HG03378 (cell line): Measurements from ENCODE around the gene TMEM45A.
"Not testable (repeated sequence)": the region's sequence is repeated elsewhere in the genome, so short reads cannot be mapped to it uniquely, and the experiment has no call there.

ENCODE experiments used
- ATAC-seq: cut with Tn5 transposase; IDR thresholded peaks from one replicate; pipeline ENCODE4 v1.9.1; 2021; ENCODE audit warnings: mild to moderate bottlenecking, moderate library complexity; ENCODE audit not compliant: unreplicated experiment

The TMEM45A gene

DNA sequence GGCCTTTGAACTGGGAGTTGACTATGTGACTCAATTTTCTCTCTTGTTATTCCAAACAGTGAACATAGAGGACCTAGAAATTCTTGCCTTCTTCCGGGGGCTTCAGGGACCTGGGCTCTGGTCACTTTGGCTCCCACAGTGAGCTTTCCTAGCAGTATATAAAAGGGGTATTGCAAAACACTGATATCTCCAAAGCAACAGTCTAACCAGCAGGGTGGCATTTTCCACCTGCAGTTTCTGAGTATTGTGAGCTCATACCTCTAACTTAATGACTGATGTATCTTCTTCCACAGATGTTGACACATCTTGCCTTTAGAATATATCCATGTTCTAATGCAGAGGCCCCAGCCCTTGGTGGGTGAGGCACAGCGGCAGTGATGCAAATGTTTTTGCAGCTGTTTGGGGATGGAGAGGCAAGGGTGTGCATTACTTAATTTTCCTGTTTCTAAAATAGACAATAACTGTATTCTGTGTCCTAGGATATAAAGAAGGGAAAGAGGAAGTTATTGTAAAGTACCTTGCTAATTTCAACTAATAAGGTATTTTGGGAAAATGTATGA is 71.3 kb downstream of the TMEM45A start:
- ATAC-seq, result no peak

DNA sequence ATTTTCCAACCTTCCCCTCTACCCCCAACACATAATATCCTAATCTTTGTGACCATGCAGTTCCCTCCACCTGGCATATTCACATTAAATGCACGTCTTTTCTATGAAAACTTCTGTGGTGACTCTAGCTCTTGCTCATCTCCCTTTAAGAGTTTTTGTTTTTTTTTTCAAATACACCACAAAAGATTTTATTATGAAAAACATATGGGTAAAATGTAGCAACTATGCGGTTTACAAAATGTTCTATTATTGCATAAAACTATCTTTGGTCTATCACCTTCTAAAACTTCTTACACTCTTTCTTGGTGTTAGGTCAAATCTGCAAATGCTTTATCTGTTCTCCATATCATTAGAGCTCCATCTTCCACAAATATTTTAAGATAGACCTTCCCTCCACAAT is 78.4 kb downstream of the TMEM45A start:
- no peak for ATAC-seq

DNA sequence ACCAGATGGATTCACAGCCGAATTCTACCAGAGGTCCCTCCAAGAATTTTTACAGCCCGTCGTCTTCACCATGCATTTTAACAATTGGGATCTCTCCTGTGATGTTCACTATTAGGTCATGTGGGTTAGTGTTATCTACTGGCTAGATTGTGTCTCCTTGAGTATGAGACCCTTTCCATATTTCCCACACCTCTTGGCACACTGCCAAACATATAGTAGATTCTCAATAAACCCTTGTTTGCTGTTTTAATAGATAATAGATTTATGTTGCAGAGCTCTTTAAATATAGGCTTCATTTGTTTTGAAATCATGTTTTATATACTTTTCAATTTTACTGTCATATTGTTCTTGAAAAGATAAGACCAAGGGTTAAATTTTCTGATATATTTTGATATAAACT is 82.1 kb downstream of the TMEM45A start:
- no peak for ATAC-seq

DNA sequence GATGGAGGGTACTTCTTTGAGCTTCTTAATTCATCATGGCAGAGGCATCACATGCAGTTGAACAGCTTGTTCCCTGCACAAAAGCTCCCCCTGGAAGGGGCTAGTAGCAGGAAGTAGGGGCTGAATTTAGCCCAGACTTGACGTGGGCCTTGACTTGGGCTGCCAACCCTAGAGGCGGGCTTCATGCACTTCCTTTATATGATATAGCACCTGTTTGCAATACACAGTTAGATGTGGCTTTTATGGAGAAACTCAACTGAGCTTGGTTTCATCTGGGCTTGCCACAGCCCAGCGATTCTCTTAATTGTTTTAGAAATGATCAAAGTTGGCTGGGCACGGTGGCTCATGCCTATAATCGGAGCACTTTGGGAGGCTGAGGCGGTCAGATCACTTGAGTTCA is 83.3 kb downstream of the TMEM45A start:
- ATAC-seq, result no peak

DNA sequence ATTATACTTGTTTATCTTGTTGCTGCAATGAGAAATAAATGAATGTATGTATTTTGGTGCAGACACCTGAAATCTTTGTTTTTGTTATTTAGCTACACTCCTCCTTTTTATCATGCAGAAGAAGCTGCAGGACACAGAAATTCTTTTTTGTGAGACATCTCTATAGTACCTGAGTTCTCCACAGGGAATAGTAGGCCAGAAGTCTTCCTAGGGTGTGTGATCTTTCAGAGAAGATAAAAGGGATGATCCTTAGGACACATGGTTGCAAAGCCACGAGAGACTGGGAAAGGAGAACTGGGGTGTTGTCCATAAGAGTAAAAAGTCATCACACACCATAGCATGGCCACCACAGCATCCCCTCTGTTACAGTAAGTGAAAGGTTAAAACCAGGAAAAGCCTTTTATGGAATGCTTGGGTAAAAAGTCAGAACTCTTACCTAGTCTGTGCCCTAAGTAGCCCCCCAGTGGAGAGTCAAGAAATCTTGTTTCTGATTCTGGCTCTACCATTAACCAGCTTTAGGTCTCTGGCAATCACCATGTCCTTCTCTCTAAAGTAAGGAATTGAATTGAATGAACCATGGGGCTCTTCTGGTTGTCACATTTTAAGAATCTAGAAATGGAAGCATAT is 85.1 kb downstream of the TMEM45A start:
- ATAC-seq, result no peak

DNA sequence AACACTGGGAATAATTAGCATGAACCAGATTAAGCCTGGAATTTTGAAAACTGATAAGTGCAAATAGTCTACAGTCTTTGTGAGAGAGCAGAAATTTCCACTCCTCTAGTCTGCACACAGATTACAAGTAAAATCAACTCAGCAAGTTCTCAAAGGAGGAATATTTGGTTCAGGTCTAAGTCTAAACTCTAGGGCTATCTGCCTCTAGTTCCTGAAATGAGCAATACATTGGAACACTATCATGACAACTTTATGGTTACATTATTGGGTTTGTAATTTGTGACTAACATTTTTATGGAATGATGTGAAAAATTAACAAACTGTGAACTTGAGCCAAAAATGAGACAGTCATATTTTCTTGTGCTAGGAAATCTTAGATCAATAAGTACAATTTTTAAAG is 86.2 kb downstream of the TMEM45A start:
- ATAC-seq, result no peak

DNA sequence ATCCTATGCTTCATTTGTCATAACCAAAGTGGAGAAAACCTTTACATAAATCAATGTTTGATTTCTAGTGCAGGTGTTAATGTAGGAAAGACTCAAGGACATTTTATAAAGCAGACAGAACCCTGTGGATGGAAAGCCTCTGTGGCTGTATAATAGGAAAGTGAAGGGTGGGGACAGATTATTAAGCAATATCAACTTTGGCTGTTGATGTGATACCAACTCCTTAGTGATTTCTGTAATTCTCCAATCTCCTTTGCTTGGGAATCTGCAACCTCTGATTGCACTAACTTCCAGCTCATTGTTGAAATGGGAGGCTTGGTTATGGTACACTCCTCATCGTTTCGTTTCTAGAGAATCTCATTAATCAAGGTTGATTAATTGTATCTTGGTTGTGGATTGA is 87.7 kb downstream of the TMEM45A start:
- no peak for ATAC-seq

DNA sequence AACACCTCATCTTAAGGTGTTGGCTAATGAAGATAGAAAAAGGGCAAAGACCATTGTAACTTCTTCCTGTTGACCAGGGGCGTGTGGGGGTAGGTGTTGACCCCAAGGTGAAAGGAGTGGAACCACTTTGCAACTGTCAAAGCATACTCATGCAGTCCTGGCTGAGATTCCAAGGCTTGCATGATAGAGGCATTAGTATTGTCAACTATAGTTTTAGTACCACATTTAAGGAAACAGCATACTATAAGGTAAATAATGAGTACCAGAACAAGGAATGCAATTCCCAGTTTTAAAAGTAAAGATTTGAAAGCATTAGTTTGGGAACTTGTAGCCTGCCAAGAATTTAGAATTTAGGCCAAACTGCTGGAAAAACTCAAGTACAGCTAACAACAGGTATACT is 89.2 kb downstream of the TMEM45A start:
- ATAC-seq, result no peak

DNA sequence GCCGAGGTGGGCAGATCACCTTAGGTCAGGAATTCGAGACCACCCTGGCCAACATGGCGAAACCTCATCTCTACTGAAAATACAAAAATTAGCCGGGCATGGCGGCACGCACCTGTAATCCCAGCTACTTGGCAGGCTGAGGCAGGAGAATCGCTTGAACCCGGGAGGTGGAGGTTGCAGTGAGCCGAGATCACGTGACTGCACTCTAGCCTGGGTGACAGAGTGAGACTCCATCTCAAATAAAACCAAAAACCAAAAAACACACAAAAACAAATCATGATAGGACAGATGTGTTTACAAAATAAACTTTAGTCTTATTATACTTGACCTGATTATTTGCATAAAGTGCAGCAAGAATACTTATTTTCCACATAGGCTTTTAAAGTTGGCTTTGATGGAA is 89.7 kb downstream of the TMEM45A start:
- ATAC-seq, result not testable (repeated sequence)

DNA sequence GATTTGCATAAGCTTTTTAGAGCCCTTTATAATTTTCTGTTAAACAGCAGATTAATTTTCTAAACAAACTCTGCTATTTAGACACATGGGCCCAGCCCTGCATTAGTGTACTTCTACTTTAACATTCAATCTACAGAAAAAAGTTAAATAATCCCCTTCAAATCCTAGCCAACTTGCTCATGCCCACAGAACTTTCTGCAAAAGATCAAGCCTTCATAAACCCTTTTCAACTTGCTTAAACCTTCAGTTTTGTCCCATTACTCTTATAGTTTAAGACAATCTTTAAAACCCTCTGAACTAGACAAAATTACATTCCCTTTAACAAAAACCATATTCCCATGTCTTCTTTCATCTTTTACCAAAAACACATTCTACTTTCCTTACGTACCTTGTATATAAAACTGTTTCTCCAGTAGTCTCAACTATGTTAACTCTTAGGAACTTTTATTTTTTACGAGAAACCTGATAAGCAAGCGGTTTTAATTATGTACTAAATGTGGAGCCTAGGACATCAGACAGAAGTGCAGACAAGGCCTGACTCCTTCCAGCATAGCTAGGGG is 91.8 kb downstream of the TMEM45A start:
- ATAC-seq, result no peak

DNA sequence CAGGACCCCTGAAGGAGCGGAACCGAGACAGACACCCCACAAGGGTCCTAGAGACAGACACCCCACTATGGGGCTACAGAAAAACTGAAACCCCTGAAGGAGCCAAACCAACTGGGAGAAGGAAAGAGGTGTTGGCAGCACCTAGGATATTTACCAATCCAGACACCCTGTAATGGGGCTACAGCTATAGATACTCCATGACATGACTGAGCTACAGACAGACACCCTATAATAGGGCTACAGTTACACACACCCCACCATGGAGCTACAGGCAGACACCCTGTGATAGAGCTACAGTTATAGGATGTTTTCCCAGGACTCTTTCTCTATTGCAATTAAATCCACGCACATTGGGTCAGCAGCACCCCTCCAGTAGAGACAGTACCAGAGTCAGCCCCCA is 94.4 kb downstream of the TMEM45A start:
- ATAC-seq, result no peak

DNA sequence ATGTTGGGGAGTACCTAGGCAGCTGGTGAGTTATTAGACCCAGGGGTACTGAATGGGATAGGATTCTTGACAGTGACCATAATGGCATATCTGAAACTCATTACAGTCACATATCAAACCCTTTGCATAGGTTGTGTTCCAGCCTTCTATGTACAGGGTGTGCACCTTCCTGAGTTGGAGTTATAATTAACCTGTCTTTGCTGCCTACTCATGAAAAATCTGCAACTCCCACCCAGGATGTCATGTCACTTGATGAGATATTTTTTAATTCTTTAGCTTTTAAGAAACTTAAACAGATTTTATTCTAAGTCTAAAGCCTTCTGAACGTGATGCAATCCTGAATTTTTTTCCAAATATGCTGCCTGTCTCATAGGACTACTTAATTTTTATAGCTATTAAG is 95.8 kb downstream of the TMEM45A start:
- ATAC-seq, result no peak

DNA sequence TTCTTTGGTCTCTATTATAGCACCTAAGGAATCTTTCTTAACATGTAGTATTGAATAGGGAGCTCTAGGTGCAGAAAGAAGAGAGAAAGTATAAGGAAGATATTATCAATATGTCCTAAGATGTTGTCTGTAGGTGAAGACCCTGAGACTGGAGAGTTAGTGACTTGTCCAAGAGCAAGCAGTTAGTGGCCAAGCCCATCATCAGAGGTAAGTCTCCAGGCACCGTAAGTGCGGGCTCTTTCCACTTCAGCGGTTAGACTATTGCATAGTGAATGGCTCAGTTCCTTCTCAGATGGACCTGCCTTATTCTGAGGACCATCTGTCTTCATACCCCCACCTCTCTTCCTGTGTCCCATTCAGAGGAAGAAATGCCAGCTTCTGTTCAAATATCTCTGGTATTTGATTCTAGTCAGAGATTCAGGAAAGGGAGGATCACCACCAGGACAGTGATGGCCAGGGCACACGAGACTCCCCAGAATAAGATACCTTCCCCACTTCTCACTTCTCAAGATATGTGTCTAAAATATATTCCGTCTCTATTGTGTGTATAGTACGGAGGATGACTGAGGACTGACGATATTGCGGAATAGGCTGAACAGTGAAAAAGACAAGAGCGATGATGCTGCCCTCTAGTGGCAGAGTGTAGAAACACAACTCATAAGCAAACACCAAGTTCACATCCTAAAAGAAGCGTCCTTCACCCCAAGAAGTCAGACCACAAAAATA is 97.9 kb downstream of the TMEM45A start:
- ATAC-seq, result peak; percentile 84

DNA sequence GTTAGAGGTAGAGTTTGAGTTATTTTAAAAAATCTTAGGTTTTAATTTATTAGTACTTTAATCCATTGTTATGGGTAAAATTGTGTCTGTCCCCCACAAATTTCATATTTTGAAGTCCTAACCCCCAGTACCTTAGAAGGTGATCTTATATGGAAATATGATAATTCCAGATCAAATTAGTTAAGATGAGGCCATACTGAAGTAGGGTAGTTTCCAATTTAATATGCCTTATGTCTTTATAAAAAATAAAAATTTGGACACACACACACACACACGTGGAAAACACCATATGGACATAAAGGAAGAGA is 98.4 kb downstream of the TMEM45A start:
- ATAC-seq, result no peak

DNA sequence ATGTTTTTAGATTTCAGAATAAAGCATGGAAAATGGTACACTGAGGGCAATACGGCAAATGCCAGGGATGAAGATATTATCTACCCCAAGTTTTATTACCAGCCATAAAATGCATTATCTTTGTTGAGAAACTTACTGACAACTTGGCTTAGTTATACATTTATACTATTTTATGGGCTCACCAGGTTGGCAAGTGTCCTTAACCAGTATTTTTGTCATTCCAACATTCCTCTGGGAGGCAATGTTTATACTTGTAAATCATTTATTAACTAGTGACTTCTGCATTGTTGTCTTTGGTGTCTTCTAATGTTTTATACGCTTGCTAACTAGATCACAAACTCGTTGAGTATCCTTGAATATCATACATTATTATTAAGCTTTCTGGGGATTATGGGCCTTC is 99.0 kb downstream of the TMEM45A start:
- no peak for ATAC-seq

DNA sequence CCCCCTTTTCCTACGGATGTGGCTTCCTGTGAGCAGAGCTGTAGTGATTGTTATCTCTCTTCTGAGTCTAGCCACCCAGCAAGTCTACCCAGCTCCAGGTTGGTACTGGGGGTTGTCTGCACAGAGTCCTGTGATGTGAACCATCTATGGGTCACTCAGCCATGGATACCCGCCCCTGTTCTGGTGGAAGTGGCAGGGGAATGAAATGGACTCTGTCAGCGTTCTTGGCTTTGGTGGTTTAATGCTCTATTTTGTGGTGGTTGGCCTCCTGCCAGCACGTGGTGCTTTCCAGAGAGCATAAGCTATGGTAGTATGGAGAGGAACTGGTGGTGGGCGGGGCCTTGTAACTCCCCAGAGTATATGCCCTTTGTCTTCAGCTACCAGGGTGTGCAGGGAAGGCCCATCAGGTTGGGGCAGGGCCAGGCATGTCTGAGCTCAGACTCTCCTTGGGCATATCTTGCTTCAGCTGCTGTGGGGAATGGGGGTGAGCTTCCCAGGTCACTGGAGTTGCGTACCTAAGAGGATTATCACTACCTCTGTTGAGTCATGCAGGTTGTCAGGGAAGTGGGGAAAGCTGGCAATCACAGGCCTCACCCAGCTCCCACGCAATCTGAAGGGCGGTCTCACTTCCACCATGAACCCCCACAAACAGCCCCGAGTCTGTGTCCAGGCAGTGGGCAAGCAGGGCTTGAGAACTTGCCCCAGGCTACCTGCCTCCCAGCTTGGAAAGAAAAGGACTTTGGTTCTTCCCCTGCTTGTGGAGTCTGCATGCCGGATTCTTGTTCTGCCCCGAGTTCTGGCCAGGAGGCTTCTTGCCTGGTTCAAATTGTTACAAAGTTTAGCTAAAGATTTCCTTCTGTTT is 108.0 kb downstream of the TMEM45A start:
- ATAC-seq, result peak; percentile 53

DNA sequence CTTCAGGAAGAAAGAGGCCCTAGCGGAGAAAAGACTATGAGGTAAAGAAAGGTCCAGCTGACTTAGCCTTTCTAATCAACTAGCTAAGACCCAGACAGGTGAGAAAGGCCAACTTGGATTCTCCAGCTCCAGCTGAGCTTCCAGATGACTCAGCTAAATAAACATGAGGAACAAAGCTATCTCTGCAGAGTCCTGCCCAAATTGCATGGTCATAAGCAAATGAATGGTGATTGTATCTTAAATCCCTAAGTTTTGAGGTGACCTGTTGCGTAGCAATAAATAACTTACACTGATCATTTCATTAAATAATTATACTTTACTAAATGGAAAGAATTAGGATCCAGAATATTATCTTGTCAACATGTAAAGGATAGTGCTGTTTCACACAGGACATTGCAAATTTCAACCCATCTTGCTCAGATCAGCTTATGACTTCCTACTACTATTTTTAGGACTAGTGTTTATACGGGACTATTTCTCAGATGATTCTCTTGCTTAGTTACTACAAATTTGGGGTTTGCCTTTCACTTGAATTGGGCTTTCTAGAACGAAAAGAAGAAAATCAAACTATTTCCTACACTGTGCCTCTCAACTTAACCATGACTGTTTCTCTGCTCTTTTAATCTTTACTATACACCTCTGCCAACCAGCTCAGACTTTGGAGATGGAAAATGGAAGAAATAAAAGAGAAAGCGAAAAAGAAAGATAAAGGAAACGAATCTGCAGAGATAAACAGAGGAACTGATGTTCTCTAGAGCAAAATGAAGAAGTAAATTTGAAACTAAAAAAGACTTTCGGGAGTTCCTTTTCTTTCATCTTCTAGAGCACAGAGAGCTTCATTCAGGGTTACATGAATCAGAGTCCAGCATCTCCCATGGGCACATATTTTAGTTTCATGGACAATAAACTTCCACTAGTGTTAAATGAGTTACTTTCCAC is 110.4 kb downstream of the TMEM45A start:
- peak; percentile 24 for ATAC-seq

DNA sequence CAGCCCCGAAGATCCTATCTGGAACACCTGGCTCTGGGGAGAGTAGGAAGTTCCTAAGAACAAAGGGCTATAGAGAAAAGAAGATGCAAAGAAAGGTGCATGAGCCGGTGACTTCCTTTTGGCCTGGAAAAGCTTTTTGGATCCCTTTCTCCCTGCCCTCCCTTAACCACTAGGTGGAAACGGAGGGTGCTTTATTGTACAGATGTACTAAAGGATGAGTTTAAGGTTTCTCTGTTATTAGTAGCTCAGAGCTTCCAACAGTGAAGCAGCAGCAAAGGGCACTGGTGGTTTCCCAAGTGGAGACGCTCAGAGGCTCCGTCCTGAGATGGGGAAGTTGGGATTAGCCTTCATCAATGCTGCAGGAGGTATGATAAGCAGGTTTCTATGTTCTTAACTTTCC is 111.0 kb downstream of the TMEM45A start:
- peak; percentile 24 for ATAC-seq

DNA sequence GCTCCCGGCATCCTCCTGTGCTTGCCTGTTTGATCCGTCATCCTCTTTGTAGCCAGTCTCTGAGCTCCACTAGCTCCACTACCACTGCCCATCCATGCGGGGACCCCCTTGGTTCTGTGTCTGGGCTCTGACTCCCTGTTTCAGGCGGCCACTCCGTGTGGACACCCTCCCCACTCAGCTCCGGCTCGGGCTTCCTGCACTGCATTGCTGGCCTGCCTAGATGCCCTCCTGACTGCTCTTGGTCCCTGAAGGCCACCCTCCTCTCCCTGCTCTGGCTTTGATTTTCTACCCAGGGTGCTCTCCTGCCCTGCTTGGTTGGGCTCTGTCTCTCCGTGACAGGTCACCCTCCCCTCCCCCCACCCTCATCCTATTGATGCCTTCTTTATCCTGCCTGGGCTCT is 112.9 kb downstream of the TMEM45A start:
- no peak for ATAC-seq

DNA sequence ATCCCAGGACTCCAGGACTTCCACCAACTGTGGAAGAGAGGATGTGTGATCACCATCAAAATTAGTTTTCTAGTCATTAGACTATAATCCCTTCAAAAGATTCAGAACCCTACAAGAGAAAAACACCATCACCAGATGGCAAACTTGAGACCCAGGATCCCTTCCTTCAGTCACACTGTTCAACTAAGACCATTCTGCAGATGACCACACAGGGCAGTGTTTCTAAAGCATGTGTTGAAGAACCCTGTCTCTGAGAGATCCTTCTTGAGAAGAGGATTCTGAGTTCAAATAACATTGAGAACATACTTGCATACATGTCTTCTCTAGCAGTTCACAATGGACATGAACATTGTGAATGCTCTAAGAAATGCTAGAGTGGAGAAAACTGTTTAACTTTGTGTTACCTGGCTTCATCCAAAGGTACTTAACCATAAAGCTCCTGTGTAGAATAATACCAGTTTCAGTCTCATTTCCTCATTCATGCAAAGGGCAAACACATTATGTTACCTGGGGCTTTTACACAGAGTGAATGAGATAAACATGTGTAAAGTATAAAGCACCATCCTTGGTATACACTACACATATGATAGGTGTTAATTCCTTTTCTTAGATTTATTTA is 114.6 kb downstream of the TMEM45A start:
- ATAC-seq, result peak; percentile 87
